NT2/D1 (cell line): Measurements from ENCODE around the gene NR3C2.
A peak's percentile ranks its signal among the peaks of the same experiment; 100 is the strongest.

Experiments used
- DNase-seq: peaks from one replicate; pipeline ENCODE4 v3.0.0-alpha.2; 2011; ENCODE audit warnings: low read depth, low spot score
- H3K27me3 ChIP-seq: 2 replicates; pipeline ENCODE4 v1.6.0; 2011; ENCODE audit warnings: mild to moderate bottlenecking; ENCODE audit not compliant: insufficient read length, insufficient read depth
- H3K36me3 ChIP-seq: 2 replicates; pipeline ENCODE4 v1.6.1; 2011; ENCODE audit warnings: mild to moderate bottlenecking, low read length, mixed read lengths; ENCODE audit not compliant: insufficient read depth, insufficient read length
- H3K4me1 ChIP-seq: 2 replicates; pipeline ENCODE4 v1.5.1; 2011; ENCODE audit not compliant: insufficient read depth, insufficient read length
- H3K4me3 ChIP-seq: 2 replicates; pipeline ENCODE4 v1.5.1; 2011; ENCODE audit warnings: low read depth; ENCODE audit not compliant: insufficient read length
- H3K9ac ChIP-seq: 2 replicates; pipeline ENCODE4 v1.6.0; 2011; ENCODE audit warnings: low read depth; ENCODE audit not compliant: insufficient read length
- H3K9me3 ChIP-seq: 2 replicates; pipeline ENCODE4 v1.5.1; 2011; ENCODE audit warnings: mild to moderate bottlenecking, low read length; ENCODE audit not compliant: insufficient read depth
- SUZ12 ChIP-seq: IDR thresholded peaks from 2 replicates; pipeline ENCODE4 v1.6.1; 2011; ENCODE audit not compliant: insufficient read length, insufficient read depth; ENCODE audit errors: extremely low read depth
- YY1 ChIP-seq: IDR thresholded peaks from 2 replicates; pipeline ENCODE4 v1.6.1; 2011; ENCODE audit not compliant: insufficient read length, insufficient read depth
- ZNF274 ChIP-seq: IDR thresholded peaks from 2 replicates; pipeline ENCODE4 v1.6.1; 2011; ENCODE audit warnings: mild to moderate bottlenecking, low read depth, low read length

NR3C2 gene

GRCh38 chr4:148443512-148444295 lies 1.5 kb upstream of the NR3C2 start:
- Histone ChIP-seq H3K9me3 (no peaks in the 10 kb centered on the region), H3K4me3 (peak overlapping the region; percentile 46), H3K9ac (peak overlapping the region; percentile 61), H3K4me1 (no peaks in the 10 kb centered on the region), H3K27me3 (peaks cover 66% of the 10 kb centered on the region), H3K36me3 (no peaks in the 10 kb centered on the region)
- DNase-seq: no peak
- TF ChIP-seq SUZ12 (no peak), YY1 (no peak), ZNF274 (no peak)

DNA sequence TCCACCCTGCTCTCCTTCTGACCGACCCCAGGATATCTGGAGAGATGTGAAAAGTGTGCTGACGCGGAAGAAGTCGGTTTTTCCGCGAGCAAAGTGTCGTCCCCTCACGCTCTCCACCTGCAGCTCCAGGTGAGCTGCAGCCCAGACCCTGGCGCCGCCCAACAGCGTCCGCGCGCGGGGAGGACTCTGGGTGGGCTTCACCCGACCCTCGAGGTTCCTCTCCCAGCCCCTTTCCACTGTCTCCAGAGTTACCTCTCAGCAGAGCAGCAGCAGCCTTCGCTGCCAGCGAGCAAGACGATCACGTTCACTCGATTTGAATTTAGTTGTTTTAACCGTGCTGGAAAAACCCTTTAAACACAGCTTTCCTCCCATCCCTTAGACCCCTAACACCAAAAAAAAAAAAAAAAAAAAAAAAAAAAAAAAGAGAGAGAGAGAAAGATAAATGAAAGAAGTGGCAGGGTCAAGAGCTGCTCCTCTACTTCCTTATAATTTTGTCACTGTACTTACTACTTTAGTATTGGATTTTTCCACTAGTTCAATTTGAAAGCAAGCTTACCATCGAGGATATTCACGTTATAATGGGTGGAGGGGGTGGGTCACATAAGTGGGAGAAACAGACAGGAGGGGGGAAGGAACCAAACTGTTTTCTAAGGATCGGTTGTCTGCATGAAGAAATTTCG lies 758 bp upstream of the NR3C2 start:
- no peaks in the 10 kb centered on the region for H3K4me1 ChIP-seq
- TF ChIP-seq SUZ12 (no peak), YY1 (no peak), ZNF274 (no peak)
- H3K9ac ChIP-seq: peak overlapping the region; percentile 77
- H3K9me3 ChIP-seq: no peaks in the 10 kb centered on the region
- no peak for DNase-seq
- H3K27me3 ChIP-seq: peaks cover 66% of the 10 kb centered on the region
- H3K4me3 ChIP-seq: peak overlapping the region; percentile 63
- no peaks in the 10 kb centered on the region for H3K36me3 ChIP-seq

DNA sequence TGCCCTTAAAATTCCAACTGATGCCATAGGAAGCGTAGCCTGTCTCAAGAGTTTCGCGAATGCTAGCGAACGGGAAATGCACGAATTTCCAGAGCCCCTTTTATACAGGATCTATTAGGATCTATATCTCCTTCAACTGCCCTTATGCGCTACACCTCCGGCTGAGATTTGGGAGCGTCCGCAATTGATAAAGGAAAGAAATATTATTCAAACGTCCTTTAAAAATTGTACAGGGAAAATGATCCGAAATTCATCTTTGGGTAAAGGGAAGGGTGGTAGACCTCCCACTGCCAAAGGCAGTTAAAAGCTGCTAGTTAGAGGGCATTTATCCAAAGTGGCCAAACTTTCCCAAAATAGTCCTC lies 609 bp downstream of the NR3C2 start:
- Histone ChIP-seq H3K4me3 (peak overlapping the region; percentile 52), H3K9ac (peak overlapping the region; percentile 42), H3K4me1 (no peaks in the 10 kb centered on the region), H3K27me3 (peaks cover 56% of the 10 kb centered on the region), H3K36me3 (no peaks in the 10 kb centered on the region), H3K9me3 (no peaks in the 10 kb centered on the region)
- no peak for DNase-seq
- TF ChIP-seq SUZ12 (no peak), YY1 (no peak), ZNF274 (no peak)

GRCh38 chr4:148438047-148438446 lies 4.2 kb downstream of the NR3C2 start:
- Histone ChIP-seq H3K4me3 (no peak overlapping the region), H3K36me3 (no peaks in the 10 kb centered on the region), H3K9ac (no peak overlapping the region), H3K27me3 (peaks cover 29% of the 10 kb centered on the region), H3K4me1 (no peaks in the 10 kb centered on the region), H3K9me3 (no peaks in the 10 kb centered on the region)
- TF ChIP-seq ZNF274: no peak
- DNase-seq: no peak

- Histone ChIP-seq H3K36me3 (no peaks in the 10 kb centered on the region), H3K9ac (no peak overlapping the region), H3K4me3 (no peak overlapping the region), H3K9me3 (no peaks in the 10 kb centered on the region), H3K27me3 (peaks cover 24% of the 10 kb centered on the region), H3K4me1 (no peaks in the 10 kb centered on the region)
- no peak for TF ChIP-seq ZNF274
- TF ChIP-seq SUZ12: no peak
- no peak for TF ChIP-seq YY1
- no peak for DNase-seq
Observed at GRCh38 chr4:148437439-148437838, 4.8 kb downstream of the NR3C2 start.

- no peak for DNase-seq
- Histone ChIP-seq H3K4me1 (no peaks in the 10 kb centered on the region), H3K9me3 (no peaks in the 10 kb centered on the region), H3K9ac (no peak overlapping the region), H3K36me3 (no peaks in the 10 kb centered on the region), H3K27me3 (peaks cover 19% of the 10 kb centered on the region), H3K4me3 (no peak overlapping the region)
- TF ChIP-seq ZNF274 (no peak), YY1 (no peak), SUZ12 (no peak)
Observed at GRCh38 chr4:148436512-148436911, 5.7 kb downstream of the NR3C2 start.

DNA sequence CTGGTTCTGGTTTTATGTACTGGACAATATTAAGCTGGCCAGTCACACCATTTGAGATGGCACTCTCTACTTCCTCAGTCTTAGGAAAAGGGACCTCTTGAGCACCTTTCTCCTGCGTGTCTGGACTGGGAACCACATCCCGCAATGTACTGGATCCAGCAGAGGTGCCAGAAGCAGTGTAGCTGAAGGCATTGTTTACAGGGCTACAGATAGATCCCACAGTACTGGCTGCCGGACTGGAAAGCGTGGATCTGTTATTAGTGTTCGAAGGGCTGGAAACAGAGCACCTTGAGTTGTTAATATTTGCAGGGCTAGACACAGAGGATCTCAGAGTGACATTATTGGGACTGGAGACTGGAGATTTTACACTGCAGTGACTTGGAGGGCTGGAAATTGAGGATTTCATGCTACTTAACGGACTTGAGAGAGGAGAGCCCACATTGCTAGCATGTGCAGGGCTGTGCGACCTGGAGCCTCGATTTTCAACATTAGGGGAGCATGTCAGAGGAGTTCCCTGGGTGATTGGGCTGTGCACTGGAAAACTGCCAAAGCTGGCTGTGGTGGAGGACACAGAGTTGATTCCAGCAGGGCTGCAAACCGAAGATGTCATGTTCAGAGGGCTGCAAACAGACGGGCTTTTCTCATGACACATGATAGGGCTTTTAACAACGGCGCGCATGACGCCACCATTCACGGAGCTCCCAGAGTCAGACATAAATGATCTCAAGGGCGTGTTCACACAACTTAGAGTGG lies 6.4 kb downstream of the NR3C2 start:
- H3K27me3 ChIP-seq: peaks cover 12% of the 10 kb centered on the region
- no peak for TF ChIP-seq SUZ12
- DNase-seq: no peak
- no peaks in the 10 kb centered on the region for H3K4me1 ChIP-seq
- H3K9ac ChIP-seq: no peak overlapping the region
- no peaks in the 10 kb centered on the region for H3K36me3 ChIP-seq
- no peaks in the 10 kb centered on the region for H3K9me3 ChIP-seq
- H3K4me3 ChIP-seq: no peak overlapping the region
